Coronary artery (tissue), 2 donors: Measurements from ENCODE around the gene RHBDD3.
A peak's percentile ranks its signal among the peaks of the same experiment; 100 is the strongest.

Experiments
- DNase-seq: peaks from one replicate; pipeline ENCODE4 v3.0.0-alpha.2; 2017; ENCODE audit warnings: low spot score
- H3K27ac ChIP-seq, 2 donors: fragments of 200-600 bp; sonication (generic); one replicate each; pipeline ENCODE4 v1.5.1; 2016 to 2019
- H3K4me3 ChIP-seq: fragments of 200-600 bp; sonication (generic); 2 replicates; pipeline ENCODE4 v1.5.1; 2016; ENCODE audit warnings: mild to moderate bottlenecking, moderate library complexity
- TF ChIP-seq, protein P1 (sequence below): fragments of 200-600 bp; sonication (generic); IDR thresholded peaks from one replicate; pipeline ENCODE4 v1.5.1; 2019; ENCODE audit warnings: antibody characterized with exemption

Gene RHBDD3

GRCh38 chr22:29267858-29268510 is at the start of gene RHBDD3, which contains the start of gene EWSR1:
TSS of gene RHBDD3 (minus strand) at chr22:29267981. CDS start at chr22:29265626, 2,355 bp downstream.
TSS of gene EWSR1 (plus strand) at chr22:29268268. CDS start at chr22:29268337, 69 bp downstream.
- peak; percentile 97 for DNase-seq

GRCh38 chr22:29316141-29316828 is 48.5 kb upstream of the RHBDD3 start:
- H3K4me3 ChIP-seq: peak overlapping the region; percentile 67
- no peak for DNase-seq
- H3K27ac ChIP-seq: no peak overlapping the region
- TF ChIP-seq, protein P1, sequence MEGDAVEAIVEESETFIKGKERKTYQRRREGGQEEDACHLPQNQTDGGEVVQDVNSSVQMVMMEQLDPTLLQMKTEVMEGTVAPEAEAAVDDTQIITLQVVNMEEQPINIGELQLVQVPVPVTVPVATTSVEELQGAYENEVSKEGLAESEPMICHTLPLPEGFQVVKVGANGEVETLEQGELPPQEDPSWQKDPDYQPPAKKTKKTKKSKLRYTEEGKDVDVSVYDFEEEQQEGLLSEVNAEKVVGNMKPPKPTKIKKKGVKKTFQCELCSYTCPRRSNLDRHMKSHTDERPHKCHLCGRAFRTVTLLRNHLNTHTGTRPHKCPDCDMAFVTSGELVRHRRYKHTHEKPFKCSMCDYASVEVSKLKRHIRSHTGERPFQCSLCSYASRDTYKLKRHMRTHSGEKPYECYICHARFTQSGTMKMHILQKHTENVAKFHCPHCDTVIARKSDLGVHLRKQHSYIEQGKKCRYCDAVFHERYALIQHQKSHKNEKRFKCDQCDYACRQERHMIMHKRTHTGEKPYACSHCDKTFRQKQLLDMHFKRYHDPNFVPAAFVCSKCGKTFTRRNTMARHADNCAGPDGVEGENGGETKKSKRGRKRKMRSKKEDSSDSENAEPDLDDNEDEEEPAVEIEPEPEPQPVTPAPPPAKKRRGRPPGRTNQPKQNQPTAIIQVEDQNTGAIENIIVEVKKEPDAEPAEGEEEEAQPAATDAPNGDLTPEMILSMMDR: no peak

More at GRCh38 chr22:29267858-29268510, at the start of gene RHBDD3, which contains the start of gene EWSR1:
- peak within 1 kb of the TSS; percentile 97 to 98 for H3K27ac ChIP-seq
- TF ChIP-seq, protein P1: no peak
- peak within 1 kb of the TSS; percentile 84 for H3K4me3 ChIP-seq

DNA sequence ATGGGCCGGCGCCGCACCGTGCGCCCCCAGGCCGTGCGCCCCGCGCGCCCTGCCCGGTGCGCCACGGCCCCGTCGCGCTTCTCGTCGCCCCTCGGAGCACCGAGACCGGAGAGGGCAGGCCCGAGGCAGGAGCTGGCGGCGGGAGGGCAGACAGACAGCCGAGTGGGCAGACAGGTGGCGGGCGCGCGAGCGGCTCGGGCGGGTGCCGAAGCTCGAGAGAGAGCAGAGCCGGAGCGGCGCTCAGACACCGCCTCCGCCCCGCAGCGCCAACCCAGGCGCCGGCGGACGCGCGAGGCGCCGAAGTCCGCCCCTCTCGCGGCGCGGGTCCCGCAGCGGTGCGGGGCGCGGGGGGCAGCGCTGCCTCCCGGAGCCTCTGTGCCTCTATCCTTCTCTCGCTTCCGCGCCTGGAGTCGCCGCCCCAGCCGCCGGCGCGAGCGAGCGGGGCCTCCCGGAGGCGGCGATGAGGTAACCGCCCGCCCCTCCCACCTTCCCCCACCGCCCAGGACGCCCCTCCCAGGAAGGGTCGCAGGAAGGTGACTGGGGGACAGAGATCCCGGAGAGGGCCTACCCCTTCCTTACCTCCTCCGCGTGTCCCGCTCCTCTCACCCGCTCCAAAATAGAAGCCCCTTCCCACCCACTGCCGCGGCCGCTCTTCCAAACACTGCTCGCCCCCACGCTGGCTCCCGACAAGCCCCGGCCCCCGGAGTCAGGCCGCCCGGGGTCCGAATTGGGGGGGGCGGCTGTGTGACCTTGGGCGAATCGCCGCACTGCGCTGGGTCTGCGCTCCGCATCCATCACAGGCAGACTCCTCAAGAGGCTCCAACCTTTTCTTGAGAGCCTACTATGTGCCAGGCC is 47.7 kb upstream of the RHBDD3 start, which contains the start of gene RASL10A:
Gene RASL10A (minus strand): TSS at position 412 of the 855 bp plus-strand sequence. CDS start 451 bp downstream, outside the sequence.
- DNase-seq: no peak
- Histone ChIP-seq H3K4me3 (peak within 1 kb of the TSS; percentile 67), H3K27ac (no peak within 1 kb of the TSS)
- TF ChIP-seq, protein P1: no peak

- TF ChIP-seq, protein P1: no peak
- no peak overlapping the region for H3K27ac ChIP-seq
- H3K4me3 ChIP-seq: peak overlapping the region; percentile 67
- DNase-seq: no peak
Observed at GRCh38 chr22:29314537-29315285, 46.9 kb upstream of the RHBDD3 start.

DNA sequence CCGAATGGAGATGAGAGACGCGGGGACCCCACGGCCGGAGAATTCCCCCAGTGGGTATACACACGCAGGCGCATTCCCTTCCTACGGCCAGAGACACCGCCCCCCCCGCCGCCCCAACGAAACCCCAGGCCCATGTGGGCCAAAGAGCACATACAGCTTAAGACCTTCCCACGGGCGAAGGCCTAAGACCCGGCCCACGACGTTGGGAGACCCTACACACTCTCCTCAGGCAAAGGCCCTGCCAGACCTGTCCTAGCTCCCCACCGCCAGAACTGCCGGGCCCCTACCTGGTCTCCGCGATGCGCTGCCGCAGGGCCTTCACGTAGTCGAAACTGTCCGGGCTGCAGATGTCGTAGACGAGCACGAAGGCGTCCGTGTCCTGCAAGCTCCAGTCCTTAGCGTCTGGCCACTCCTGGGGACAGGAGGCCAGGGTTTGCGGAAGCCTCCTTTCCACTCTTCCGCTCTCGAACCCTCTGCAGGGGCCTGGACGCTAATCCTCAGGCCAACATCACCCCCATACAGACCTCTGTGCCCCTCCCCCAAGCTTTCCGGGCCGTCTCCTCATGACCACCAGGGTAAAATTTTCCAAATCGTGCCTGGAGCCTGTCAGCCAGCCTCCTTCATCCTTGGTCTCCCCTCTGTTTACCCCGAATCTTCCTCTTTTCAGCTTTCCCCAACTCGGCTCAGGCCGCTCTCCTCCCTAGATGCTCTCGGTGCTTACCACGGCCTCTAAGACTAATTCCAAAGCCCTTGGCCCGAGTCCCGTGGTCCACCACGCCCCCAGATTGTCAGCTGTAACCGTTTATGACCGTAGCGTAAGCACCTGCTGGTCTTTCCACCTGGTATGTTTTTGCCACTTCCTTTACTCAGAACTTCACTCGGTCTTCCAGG is 46.0 kb upstream of the RHBDD3 start:
- H3K27ac ChIP-seq: no peak overlapping the region
- peak; percentile 71 for DNase-seq
- TF ChIP-seq, protein P1: no peak
- H3K4me3 ChIP-seq: peak overlapping the region; percentile 67
